HG02798 (cell line): ENCODE measurements around the gene CRYGS.
"Not testable (repeated sequence)": the region's sequence is repeated elsewhere in the genome, so short reads cannot be mapped to it uniquely, and the experiment has no call there.

ENCODE experiments used
- ATAC-seq: cut with Tn5 transposase; IDR thresholded peaks from one replicate; pipeline ENCODE4 v1.9.1; 2021; ENCODE audit warnings: mild to moderate bottlenecking; ENCODE audit not compliant: unreplicated experiment, poor library complexity

CRYGS gene

GRCh38 chr3:186498022-186498421 lies 46.2 kb downstream of the CRYGS start:
- not testable (repeated sequence) for ATAC-seq

DNA sequence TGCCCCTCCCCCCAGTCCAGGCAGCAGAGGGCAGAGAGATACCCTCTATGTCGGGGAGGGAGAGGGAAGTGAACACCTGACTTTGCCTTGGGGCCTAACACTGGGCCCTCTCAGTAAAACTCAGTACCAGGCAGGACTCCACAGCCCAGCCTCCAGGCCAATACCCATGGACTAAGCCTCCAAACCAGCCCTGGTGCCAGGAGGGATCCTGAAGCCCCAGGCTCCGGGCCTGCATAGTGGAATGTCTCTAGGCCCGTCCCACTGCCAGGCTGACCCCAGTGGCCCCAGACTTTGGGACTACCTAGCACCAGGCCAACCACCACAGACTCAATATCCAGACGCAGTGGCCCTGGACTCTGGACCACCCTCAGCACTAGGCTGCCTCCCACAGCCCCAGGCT lies 46.6 kb downstream of the CRYGS start:
- ATAC-seq = no peak

GRCh38 chr3:186496635-186497034 lies 47.5 kb downstream of the CRYGS start:
- no peak for ATAC-seq

- ATAC-seq = no peak
Observed at GRCh38 chr3:186496016-186496415, 48.2 kb downstream of the CRYGS start.

DNA sequence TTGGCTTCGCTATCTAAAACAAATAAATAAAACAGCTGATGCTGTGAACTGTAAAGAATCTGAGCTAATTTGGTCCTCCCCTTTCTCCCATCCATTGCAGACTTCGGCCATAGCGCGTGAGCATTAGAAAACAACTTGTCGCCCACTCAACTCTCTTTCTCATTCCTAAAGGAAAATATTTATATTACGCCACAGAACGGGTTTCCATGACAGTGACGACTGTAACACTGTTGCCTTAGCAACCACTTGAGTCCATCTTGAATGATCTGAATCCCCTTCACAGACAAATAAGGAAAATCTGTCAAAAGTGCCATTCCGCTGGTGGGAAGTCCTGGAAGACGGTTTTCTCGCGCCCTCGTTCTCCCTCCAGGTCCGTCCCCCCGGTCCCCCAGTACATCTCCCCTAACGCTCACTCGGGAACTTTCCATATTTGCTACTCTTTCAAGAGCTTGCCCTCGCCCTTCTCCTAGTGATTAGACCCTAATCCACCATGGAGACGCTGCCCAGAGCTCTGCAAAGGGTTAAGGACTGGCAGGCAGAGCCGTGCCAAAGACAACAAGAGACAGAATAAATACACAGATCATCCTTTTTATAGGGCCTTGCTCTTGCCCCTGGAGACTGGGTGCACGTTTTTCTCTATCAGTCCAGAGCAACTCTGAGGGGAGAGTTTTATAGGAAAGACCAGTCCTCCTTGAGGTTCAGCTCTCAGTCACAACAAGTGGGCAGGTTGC lies 50.5 kb downstream of the CRYGS start:
- no peak for ATAC-seq

- ATAC-seq = no peak
Observed at GRCh38 chr3:186492385-186492984, 51.7 kb downstream of the CRYGS start.

DNA sequence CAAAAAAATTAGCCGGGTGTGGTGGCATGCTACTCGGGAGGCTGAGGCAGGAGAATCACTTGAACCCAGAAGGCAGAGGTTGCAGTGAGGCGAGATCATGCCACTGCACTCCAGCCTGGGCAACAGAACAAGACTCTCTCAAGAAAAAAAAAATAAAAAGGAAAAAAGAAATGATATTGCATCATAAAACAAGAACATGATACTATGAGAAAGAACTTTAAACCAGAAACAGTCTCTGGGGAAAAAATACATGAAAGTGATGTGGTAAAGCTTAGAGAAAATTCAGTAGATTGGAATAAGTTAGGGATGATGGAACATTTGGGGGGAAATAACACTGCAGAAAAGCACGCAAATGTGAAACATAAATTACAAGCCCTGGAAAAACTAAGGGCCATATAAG lies 54.7 kb downstream of the CRYGS start:
- no peak for ATAC-seq
